NCI-H2029 (cell line): Measurements from ENCODE around the gene COL19A1.
"Not testable (repeated sequence)": the region's sequence is repeated elsewhere in the genome, so short reads cannot be mapped to it uniquely, and the experiment has no call there.

Experiments
- DNase-seq: peaks from one replicate; lab custom pipeline; 2025; lab: John Stamatoyannopoulos, UW

COL19A1 gene

DNA sequence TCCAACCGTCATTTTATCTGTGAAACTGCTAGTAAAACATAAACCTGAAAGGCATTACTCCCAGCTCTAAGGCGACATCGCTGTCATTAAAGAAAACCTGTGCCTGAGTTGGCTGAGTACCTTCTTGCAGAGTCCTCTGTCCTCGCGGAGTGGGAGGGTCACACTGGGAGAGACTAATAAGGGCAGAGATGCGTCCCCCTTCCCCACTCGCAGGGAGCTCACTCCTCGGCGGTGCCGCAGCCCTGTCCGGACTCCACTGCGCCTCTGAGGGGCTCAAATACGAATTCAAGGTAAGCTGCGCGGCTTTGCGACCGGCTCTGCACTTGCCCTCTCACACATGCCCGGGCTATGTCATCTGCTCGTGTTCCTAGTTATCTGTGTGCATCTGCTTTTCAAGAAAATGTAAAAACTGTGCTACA, at the start of gene COL19A1:
Gene COL19A1 (plus strand): TSS at position 206 of the 419 bp plus-strand sequence. CDS start 13,012 bp downstream, outside the sequence.
- DNase-seq: no peak

DNA sequence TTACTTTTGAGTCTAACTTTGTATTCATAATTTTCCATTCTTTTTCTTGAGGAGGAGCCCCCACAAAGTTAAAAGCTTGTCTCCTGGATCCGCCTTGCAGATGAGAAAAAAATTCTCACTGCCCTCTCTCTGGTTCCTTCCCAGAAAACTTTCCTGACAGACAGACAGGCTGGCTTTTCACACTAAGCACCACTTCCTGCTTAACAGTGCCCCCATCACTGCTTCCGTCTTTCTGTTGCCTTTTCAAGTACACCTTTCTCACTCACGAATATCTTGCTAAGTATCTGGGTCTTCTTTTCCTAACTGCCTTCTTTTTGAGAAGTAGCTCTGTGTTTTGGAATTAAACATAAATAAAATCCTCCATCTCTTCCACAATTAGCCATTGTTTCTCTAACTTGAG, 49.8 kb upstream of the COL19A1 start:
- DNase-seq: no peak

DNA sequence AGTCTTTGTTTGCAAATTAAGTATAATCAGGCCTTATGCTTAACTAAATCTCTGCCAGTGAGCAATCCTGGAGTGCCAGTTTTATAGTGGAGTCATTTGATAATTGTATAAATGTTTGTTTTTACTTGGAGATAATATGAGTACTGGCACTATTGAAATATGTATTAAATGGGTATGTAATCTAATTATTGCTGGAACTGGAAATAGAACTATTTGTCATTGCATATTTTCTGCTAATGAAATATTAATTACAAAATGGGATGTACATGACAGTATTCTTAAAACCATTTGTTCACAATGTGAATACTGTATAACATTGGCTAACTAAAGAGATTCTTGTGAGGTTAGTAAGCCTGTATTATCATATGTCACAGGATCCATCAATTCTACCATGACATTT, 49.0 kb upstream of the COL19A1 start:
- DNase-seq: no peak

DNA sequence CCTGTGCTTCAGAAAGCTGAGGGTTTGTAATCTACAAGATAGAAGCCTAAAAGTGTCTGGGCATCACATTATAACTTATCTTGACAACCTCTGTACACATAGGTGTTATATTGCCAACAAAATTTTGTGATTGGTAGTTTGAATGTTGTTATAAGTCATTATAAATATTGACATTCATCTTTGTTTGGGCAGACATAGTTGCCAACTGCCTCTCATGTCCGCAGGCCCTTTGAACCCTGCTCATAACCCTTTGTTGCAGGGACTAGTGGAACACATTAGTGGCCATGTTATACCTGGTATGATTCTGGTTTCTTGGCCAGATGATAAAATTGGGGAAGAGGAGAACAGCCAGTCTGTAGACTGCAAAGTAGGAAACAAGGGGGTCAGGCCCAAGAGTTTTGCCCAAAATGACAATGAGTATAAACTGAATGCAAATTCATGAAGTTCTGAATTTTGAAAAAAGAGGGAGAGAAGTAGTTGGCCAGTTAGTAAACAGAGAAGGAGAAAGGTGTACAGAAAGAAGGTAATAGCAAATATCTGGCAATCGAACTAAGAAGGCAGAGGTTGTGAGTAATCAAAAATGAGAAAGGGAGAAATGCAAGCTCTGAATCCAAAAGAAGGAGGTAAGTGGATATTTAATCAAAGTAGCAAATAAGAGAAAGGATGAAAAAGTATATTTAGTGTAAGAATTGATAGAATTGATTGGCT, 48.0 kb upstream of the COL19A1 start:
- no peak for DNase-seq

DNA sequence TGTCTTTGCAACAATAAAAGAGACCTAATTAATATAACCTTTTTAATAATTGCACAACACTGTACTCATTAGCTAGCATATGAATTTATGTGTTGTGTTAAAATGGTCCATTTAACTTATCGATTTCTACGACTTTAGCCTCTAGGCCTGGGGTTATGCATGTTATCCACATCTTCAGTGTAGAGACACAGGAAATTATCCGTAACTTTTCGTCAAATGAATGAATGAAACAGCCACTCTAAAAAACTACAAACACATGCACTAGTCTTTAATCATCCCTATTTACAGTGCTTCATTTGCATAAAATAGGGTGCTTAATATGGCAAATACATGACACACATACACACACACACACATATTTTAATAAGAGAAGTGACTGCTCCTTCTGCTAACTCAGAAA, 47.2 kb upstream of the COL19A1 start:
- DNase-seq: no peak

DNA sequence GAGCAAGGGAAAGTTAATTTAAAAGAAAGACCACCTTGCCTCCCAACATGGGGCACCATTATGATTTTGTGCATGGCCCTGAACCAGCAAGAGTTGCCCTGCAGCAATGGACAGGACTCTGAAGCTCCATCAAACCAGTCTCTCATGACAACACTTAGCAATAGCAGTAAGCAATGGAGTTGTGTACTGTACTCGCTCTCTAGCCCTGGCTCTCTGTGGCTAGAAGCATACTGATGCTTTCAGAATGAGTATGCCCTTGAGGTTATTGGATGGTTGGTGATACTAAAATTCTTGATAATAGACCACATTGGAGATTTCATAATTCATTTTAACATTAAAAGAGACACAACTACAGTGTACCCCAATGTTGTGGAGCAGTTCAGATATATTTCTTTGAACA, 46.3 kb upstream of the COL19A1 start:
- DNase-seq: no peak

DNA sequence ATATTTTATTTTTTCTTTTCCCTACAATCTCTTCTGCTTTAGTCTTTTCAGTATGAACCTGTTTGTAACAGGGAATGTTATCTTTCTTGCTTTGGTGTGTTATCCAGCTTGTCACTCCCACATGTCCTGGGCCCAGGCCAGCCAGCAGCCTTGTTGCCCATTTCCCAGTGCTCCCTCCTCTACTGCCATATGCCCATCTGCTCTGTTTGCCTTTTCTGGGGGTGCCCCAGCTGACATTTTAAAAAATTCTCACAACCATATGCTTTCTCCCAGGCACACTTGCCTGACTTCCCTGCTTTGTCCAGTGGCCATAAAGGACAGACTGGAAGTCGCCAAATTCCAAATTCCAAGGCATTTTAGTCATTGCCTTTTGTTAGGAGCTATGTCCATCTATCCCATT, 45.9 kb upstream of the COL19A1 start:
- no peak for DNase-seq

DNA sequence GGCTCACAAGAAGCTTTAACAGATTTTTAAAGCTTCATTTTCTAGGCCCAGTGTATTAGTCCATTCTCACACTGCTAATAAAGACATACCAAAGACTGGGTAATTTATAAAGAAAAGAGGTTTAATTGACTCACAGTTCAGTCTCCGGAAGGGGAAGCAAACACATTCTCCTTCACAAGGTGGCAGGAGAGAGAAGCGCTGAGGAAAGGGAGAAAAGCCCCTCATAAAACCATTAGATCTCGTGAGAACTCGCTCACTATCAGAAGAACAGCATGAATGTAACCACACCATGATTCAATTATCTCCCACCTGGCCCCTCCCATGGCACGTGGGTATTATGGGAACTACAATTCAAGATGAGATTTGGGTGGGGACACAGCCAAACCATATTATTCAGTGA, 42.0 kb upstream of the COL19A1 start:
- not testable (repeated sequence) for DNase-seq

DNA sequence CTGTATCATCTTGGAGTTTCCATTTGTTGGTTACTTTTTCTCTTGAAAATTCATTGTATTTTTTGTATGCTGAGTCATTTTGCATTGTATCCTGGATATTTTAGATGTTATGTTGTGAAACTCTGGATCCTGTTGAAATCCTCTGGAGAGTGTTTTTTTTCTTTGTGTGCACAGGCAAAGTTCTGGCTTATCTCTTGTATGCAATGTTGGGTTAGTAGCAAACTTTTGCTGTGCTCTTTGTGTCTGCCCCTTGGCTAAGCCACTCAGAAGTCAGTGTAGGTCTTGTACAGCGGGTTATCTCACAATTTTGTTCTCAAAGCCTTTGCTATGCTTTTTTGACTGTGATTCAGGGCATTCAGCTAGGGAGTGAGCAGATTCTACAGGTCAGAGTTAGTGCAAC, 40.5 kb upstream of the COL19A1 start:
- no peak for DNase-seq

DNA sequence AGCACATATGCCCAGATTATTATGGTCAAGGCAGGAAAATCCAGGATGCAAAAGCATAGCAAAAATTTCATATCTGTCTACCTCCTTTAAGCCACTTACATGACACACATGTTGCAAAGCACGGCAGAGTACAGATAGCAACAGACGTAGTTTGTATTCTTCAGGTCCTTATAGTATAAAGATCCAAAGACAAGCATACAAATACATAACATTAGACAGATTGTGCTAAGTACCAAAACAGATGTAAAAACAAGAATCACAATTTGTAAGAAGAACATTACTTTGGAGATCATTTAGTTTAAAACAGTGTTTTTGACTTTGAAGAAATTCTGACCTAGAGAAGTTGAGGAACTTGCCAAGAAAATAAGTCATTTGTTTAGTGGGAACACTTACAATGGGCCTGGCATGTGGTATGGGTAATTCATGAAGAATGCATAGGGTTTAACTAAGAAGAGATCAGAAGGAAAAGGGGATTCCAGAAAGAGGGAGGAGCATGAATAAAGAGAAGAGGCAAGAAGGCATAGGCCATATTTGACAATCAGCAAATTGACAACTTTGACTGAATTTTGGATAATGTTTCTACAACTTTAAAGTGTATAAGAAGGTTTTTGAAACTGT, 39.0 kb upstream of the COL19A1 start:
- DNase-seq: no peak

DNA sequence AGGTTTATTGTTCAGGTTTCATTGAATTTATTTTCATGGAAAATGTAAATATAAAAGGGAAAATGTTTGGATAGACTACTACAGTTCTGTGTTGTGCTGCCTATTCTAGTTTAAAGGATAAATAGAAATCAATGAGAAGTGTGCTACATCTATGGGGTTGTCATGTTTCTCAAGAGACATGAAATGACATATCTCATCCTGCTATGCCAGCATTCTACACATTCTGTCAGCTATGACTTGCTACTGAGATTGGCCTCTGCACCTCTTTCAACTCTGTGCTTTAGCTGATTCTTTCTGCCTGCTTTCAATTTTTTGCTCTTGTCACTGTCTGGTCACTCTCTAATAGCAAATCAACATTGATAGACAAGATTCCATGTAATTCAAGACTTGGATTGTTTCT, 33.8 kb upstream of the COL19A1 start:
- DNase-seq: no peak

DNA sequence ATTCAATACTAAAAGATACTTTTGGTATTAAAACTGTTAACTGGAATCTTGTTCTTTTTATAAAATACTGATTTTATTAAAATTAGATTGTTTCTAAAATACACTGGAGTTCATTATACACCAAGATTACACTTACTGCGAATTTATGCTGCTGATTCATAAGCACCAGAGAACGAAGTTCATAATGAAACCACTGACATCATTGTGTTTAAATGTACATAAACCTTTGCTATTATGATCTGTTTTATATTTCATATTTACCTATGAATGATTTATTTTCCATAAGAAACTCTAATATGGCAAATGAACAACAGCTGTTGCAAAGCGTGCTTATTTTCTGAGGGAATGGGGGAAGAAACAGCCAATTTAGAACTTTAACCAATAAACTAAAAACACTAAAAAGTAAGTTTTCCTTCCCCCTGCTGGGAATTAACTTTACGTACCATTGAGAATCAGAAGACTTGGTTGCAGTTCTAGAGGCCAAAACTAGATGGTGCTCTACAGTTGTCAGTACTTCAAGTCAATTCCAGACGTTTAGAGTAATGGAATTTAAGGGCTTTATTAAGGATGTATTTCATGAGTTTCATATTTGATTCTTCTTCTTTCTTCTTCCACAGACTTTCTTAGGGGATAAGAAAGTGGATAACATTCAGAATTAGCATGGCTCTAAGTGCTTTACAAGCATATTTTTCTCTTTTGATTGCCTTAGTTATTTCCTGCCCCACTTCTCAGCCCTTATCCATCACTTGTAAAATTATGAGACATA, 30.8 kb upstream of the COL19A1 start:
- peak; percentile 29 for DNase-seq

DNA sequence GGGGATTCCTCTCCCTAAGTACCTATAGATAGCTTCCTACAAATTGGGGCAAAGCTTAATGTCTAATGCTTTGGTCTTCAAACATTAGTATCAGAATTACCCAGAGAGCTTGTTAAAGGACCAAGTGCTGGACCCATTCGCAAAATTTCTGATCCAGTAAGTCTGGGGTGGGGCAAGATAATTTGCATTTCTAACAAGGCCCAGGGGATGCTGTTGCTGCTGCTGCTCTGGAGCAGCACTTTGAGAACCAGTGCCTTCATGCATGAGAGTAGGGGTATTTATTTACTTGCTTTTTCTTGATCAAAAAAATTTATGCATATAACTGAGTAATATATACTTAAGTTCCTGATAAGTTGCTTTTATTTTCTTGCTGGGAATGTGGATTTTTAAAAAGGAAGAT, 24.5 kb upstream of the COL19A1 start:
- no peak for DNase-seq

DNA sequence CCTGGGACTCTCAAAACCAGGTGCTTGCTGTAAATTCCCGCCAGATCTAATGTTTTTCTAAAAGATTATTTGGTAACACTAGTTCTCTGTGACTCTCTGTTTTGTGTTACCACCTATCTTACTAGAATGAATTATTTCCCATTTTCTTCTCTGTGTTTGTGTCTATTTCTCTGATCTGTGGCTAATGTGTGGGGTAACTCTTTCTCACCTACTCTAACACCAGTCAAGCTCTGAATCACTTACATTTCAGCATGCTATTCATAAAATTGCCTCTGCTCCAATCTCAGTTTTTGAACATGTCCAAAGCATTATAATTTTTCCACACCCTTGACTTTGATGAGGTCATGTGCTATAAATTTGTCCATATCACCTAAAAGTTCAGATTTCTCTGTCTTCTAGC, 23.2 kb upstream of the COL19A1 start:
- DNase-seq: no peak

DNA sequence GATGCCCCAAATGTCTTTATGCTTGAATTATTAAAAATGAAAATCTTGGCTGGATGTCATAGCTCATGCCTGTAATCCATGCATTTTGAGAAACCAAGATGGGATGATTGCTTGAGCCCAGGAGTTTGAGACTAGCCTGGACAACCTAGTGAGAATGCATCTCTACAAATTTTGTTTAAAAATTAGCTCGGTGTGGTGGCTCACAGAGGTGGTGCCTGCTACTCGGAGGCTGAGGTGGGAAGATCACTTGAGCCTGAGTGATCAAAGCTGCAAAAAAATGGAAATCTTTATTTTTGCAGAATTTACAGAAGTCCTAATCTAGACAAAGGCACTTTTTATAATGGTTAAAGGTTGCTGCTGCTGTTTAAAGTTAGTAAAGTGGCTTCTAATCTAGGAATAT, 20.0 kb upstream of the COL19A1 start:
- no peak for DNase-seq

DNA sequence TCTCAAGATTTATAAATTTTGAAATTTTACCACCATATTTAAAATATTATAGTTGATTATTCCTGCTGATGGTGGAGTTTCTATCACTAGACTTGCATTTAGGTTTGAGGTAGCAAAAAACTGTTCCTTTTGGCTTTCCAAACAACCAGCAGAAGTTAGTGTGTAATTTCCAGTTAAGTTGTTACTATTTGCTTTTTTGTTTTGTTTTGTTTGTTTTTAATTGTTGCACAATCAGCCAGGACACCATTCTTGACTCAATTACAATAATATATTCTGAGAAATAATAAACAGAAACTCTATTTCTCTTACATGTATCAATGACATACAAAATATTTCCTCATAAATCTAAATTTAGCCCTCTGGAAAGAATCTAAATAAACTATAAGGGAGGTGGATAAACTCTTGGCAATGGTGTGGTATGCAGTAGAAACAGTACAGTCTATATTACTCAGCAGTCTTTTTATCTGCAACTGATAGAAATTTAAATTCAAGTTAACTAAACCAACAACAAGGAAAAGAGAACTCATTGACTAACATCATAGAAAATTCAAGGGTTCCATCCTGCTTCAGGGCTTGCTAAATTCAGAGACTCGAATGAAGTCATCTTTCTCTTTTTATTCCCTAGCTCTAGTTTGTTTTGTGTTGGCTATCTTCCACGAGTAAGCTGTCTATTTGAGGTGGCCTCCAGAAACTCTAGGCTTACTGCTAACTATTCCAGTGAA, 19.4 kb upstream of the COL19A1 start:
- DNase-seq: no peak

DNA sequence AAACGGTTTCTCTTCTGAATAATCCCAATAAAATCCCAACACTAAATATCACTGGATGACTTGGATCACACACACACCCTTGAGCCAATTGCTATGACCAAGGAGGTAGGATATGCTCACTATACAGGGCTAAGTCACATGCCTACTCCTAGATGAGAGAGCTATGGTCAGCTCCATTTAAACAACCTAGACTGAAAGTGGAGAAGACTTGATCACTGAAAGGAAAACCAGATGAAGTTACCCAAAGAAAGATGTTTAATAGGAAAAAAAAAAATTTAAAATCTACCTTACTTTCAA, 18.9 kb upstream of the COL19A1 start:
- no peak for DNase-seq

DNA sequence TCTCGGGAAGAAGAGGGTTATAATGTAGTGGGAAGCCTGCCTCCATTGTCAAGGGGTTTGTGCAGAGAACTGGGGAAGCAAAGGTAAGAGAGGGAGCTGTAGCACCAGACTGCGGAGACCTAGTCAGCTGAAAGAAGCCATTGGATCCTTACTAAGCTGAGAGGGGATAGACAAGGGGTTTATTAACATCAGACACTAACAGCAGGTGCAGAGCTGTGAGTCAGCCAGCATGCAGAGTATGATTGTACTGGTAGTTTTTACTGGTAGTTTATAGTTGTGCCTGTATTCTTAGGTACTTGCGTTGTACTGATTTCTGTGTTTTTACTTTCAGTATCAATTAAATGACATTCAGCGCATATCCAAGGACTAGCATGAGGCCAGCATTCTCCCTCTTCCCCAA, 17.8 kb upstream of the COL19A1 start:
- no peak for DNase-seq

DNA sequence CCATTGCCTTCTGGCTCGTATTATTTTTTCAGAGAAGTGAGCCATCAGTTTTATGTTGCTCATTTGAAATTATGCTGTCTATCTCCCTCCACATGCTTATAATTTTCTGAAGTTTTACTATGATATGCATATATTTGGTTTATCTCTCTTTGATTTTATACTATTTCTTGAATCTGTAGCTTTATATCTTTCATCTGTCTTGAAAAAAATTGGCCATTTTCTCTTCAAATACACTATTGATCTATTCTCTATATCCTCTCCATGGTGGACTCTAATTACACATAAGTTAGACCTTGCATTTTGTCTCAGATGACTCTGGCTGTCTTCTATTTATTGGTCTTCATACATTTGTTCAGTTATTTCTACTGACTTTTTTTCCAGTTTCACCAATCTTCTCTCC, 13.7 kb upstream of the COL19A1 start:
- no peak for DNase-seq

DNA sequence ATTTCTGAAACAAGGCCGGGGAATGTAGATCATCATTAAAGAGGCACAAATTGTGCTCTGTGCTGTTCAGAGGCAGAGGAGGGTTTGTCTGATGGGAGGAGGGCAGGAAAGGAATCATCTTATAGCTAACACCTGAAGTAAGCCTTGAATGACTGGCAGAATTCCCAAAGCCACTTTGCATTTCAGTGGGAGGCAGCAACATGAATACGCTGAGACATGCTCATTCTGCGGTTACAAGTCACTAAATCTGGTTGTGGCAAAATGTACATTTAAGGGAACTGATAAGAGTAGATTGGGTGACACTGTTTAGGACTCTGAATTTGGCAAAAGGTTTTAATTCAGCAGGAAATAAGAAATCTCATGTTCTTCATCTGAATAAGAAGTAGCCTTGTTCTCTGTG, 4.4 kb upstream of the COL19A1 start:
- no peak for DNase-seq

DNA sequence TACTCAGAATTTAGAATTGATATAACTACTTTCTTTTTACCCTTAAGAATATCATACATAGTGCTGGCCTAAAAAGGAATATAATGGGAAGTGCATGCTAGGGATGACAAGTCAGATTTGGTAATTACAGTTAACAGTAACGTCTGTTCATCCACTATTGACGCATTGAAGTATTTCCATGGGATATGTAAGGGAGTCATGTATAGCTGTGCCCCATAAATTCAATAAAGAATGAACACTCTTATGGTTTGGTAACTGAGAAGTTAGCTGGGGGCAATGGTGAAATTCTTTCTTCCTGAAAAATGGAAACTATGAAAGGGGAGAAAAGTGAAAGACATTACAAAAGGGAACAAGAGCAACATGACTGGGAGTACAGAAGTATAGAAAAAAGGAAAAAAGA, 2.6 kb upstream of the COL19A1 start:
- no peak for DNase-seq

DNA sequence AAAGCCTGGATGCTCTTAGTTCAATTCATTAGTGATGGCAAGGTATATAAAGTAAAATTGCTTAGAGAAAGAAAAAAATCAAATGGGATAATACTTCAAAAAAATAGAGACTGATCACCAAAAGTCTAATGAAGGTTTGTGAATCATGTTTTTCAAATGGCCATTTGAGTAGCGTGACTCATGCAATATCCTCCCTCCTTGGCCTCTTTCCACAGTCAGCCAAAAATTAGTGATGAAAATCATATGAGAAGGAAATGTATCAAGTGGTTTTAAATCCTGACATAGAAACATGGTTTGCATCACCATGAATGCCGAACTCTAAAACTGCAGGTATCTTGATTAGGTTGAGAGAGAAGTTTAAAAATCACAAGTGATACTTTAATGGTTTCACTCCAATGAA, 1.2 kb upstream of the COL19A1 start:
- no peak for DNase-seq
